Activated CD8-positive, alpha-beta T cell treated with anti-CD3 and anti-CD28 coated beads for 36 hours (primary cell): ENCODE measurements around the gene DCDC1. TPM values are rescaled to one million over a fixed set of nuclear protein-coding genes. Genes with fewer than 3 reads are reported as not detected.

Experiments used
- ATAC-seq: fragments of 200-7000 bp; cut with Tn5 transposase; one replicate; pipeline ENCODE4 v1.10.0; 2021; ENCODE audit warnings: mild to moderate bottlenecking, moderate library complexity
- CTCF ChIA-PET: fragments of 350-600 bp; sonication (Branson Sonifier 250); formaldehyde crosslinking; loops from one replicate; lab custom pipeline; 2021; ENCODE audit warnings: antibody characterized with exemption; lab: Charles Lee
- POLR2A ChIA-PET: fragments of 350-600 bp; sonication (Branson Sonifier 250); formaldehyde crosslinking; loops from one replicate; lab custom pipeline; 2021; ENCODE audit warnings: antibody characterized with exemption; lab: Charles Lee
- DNase-seq: peaks from one replicate; pipeline ENCODE4 v3.0.0-alpha.2; 2020
- H3K27ac Mint-ChIP-seq: one replicate; pipeline ENCODE4 v1.8.0; 2021; ENCODE audit warnings: mild to moderate bottlenecking, mixed read lengths
- H3K27me3 Mint-ChIP-seq: one replicate; pipeline ENCODE4 v1.8.0; 2021; ENCODE audit warnings: mixed read lengths
- H3K36me3 Mint-ChIP-seq: one replicate; pipeline ENCODE4 v1.8.0; 2021; ENCODE audit warnings: low read depth, mixed read lengths
- H3K4me1 Mint-ChIP-seq: one replicate; pipeline ENCODE4 v1.8.0; 2021; ENCODE audit warnings: low read depth, mixed read lengths
- H3K4me3 Mint-ChIP-seq: one replicate; pipeline ENCODE4 v1.8.0; 2021; ENCODE audit warnings: mild to moderate bottlenecking, moderate library complexity, mixed read lengths
- H3K9me3 Mint-ChIP-seq: one replicate; pipeline ENCODE4 v1.8.0; 2021; ENCODE audit warnings: mixed read lengths
- CTCF ChIP-seq: fragments of 200-600 bp; IDR thresholded peaks from one replicate; pipeline ENCODE4 v1.8.0; 2022; ENCODE audit warnings: antibody characterized with exemption, mild to moderate bottlenecking
- intact Hi-C: fragments of 100-400 bp; cut with micrococcal nuclease; formaldehyde crosslinking; loops from one replicate; pipeline ENCODE4 v1.10.0; 2022
- total RNA-seq, 2 experiments: library from RNA; stranded (reverse); gene quantifications; one replicate each; pipeline ENCODE4 v1.2.3, GENCODE V29; 2021

The DCDC1 gene
- total RNA-seq, 2 experiments from 2014 or later, result not detected

- Mint-ChIP-seq H3K4me1 (peaks cover 7% of the 10 kb centered on the region), H3K4me3 (no peak overlapping the region), H3K9me3 (no peaks in the 10 kb centered on the region), H3K27ac (no peak overlapping the region), H3K36me3 (no peaks in the 10 kb centered on the region), H3K27me3 (peaks cover 4% of the 10 kb centered on the region)
- no peak for TF ChIP-seq CTCF
- ATAC-seq, result no peak
- no peak for DNase-seq
- CTCF ChIA-PET, result interaction anchor here (0.8 kb wide), 1 partner anchor 21 kb away, joined by 3 read pairs; no protein-coding TSS in a partner anchor
- intact Hi-C loops, result no loop called here
- POLR2A ChIA-PET, result no interaction called here
Observed at GRCh38 chr11:31361743-31362142, 7.8 kb downstream of the DCDC1 start.

- no peaks in the 10 kb centered on the region for H3K36me3 Mint-ChIP-seq
- intact Hi-C loops, result no loop called here
- no peak for ATAC-seq
- H3K27me3 Mint-ChIP-seq, result peaks cover 15% of the 10 kb centered on the region
- no peaks in the 10 kb centered on the region for H3K9me3 Mint-ChIP-seq
- no peaks in the 10 kb centered on the region for H3K4me1 Mint-ChIP-seq
- H3K27ac Mint-ChIP-seq, result no peak overlapping the region
- TF ChIP-seq CTCF, result no peak
- POLR2A ChIA-PET, result no interaction called here
- CTCF ChIA-PET, result no interaction called here
- DNase-seq, result no peak
- no peak overlapping the region for H3K4me3 Mint-ChIP-seq
Observed at GRCh38 chr11:31355817-31356216, 13.7 kb downstream of the DCDC1 start.

DNA sequence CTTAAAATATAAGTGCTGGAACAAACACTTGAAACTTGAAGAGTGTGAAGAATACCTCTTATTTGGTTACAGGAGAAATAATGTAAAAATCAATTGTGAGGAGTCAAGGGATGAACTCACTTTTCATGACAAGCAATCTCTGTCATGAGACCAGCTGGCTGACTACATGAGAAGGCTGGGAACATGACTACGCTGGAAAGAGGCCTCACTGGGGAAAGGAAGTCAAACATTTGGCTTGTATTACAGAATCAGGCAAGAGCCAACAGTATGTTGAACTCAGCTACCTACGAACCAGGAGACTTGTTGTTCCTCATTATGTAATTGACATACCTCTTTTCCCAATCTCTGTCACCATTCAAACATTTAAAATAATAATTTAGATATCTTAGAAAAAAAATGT lies 14.4 kb downstream of the DCDC1 start:
- Mint-ChIP-seq H3K27ac (no peak overlapping the region), H3K27me3 (peaks cover 15% of the 10 kb centered on the region), H3K4me1 (no peaks in the 10 kb centered on the region), H3K9me3 (no peaks in the 10 kb centered on the region), H3K36me3 (no peaks in the 10 kb centered on the region), H3K4me3 (no peak overlapping the region)
- DNase-seq, result no peak
- CTCF ChIA-PET, result no interaction called here
- no peak for ATAC-seq
- POLR2A ChIA-PET, result no interaction called here
- intact Hi-C loops, result no loop called here
- TF ChIP-seq CTCF, result no peak

GRCh38 chr11:31351168-31351567 lies 18.4 kb downstream of the DCDC1 start:
- no peaks in the 10 kb centered on the region for H3K4me1 Mint-ChIP-seq
- ATAC-seq (no peak), DNase-seq (no peak)
- no peak overlapping the region for H3K4me3 Mint-ChIP-seq
- H3K36me3 Mint-ChIP-seq, result no peaks in the 10 kb centered on the region
- H3K9me3 Mint-ChIP-seq, result no peaks in the 10 kb centered on the region
- no peak for TF ChIP-seq CTCF
- POLR2A ChIA-PET, result no interaction called here
- peaks cover 16% of the 10 kb centered on the region for H3K27me3 Mint-ChIP-seq
- CTCF ChIA-PET, result interaction anchor here (1.2 kb wide), 1 partner anchor 411 kb away, joined by 3 read pairs; no protein-coding TSS in a partner anchor
- intact Hi-C loops, result no loop called here
- no peak overlapping the region for H3K27ac Mint-ChIP-seq

DNA sequence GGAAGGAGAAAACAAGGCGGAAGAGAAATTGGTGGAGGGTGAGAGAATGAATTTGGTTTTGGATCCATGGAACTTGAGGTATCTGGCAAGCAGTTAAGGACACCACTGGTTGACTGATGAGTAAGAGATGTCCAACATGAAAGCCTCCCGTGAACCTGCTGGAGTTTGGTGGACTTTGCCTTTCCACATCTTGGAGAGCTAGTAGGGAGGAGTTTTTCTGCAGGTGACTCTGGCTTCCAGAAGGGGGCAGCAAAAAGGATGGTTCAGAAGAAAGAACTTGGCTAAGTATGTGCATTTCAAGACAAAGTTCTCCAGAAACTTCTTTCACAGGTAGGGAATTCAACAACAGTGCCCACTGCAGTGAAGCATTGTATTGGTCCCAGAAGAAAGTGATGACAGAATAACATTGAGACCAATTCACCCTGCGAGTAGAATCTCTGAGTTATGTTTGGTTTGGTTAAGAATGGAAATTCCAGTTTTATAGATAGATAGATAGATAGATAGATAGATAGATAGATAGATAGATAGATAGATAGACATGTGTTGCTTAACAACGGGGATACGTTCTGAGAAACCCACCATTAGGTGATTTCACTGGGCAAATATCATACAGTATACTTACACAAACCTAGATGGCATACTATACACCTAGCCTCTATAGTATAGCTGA lies 28.5 kb downstream of the DCDC1 start:
- Mint-ChIP-seq H3K4me1 (no peaks in the 10 kb centered on the region), H3K9me3 (no peaks in the 10 kb centered on the region), H3K4me3 (no peak overlapping the region), H3K36me3 (no peaks in the 10 kb centered on the region), H3K27me3 (peaks cover 23% of the 10 kb centered on the region), H3K27ac (no peak overlapping the region)
- intact Hi-C loops, result no loop called here
- peak; percentile 51 for TF ChIP-seq CTCF
- peak; percentile 2 for DNase-seq
- POLR2A ChIA-PET, result no interaction called here
- CTCF ChIA-PET, result interaction anchor here (1.1 to 1.5 kb wide), 5 partner anchors 21 to 617 kb away, joined by 3 to 4 read pairs (median 3); no protein-coding TSS in a partner anchor
- ATAC-seq, result no peak
